Measurements from ENCODE around the gene CTTNBP2.

CTTNBP2 gene

GRCh38 chr7:117679120-117679519, 194.1 kb downstream of the CTTNBP2 start:
- DNase-seq (ENCODE audit: low read depth): no peak
- H3K4me3 ChIP-seq (ENCODE audit: low read length): no peak overlapping the region
- TF ChIP-seq CTCF (IDR thresholded peaks at IDR 0.05; ENCODE audit: insufficient read depth, low read depth, low read length, missing control alignments): no peak

- no peak for DNase-seq (ENCODE audit: low read depth)
- no peak for TF ChIP-seq CTCF (IDR thresholded peaks at IDR 0.05; ENCODE audit: insufficient read depth, low read depth, low read length, missing control alignments)
- no peak overlapping the region for H3K4me3 ChIP-seq (ENCODE audit: low read length)
Measured at GRCh38 chr7:117675497-117676435, 197.5 kb downstream of the CTTNBP2 start.

- no peak overlapping the region for H3K4me3 ChIP-seq (ENCODE audit: low read length)
- no peak for DNase-seq (ENCODE audit: low read depth)
Measured at GRCh38 chr7:117674617-117675016, 198.6 kb downstream of the CTTNBP2 start.

GRCh38 chr7:117673839-117674238, 199.4 kb downstream of the CTTNBP2 start:
- TF ChIP-seq CTCF (IDR thresholded peaks at IDR 0.05; ENCODE audit: insufficient read depth, low read depth, low read length, missing control alignments): peak; percentile 43
- no peak overlapping the region for H3K4me3 ChIP-seq (ENCODE audit: low read length)
- peak; percentile 61 for DNase-seq (ENCODE audit: low read depth)

More at GRCh38 chr7:117674617-117675016, 198.6 kb downstream of the CTTNBP2 start:
- no peak for TF ChIP-seq CTCF (IDR thresholded peaks at IDR 0.05; ENCODE audit: insufficient read depth, low read depth, low read length, missing control alignments)

GRCh38 chr7:117673367-117673766, 199.9 kb downstream of the CTTNBP2 start:
- TF ChIP-seq CTCF (IDR thresholded peaks at IDR 0.05; ENCODE audit: insufficient read depth, low read depth, low read length, missing control alignments): no peak
- H3K4me3 ChIP-seq (ENCODE audit: low read length): no peak overlapping the region

GRCh38 chr7:117672453-117672852, 200.8 kb downstream of the CTTNBP2 start:
- no peak for TF ChIP-seq CTCF (IDR thresholded peaks at IDR 0.05; ENCODE audit: insufficient read depth, low read depth, low read length, missing control alignments)
- H3K4me3 ChIP-seq (ENCODE audit: low read length): no peak overlapping the region
- no peak for DNase-seq (ENCODE audit: low read depth)

More at GRCh38 chr7:117673367-117673766, 199.9 kb downstream of the CTTNBP2 start:
- DNase-seq (ENCODE audit: low read depth): peak; percentile 58

Data from epithelial cell of esophagus (primary cell).